Peyer's patch (tissue), 4 donors: ENCODE measurements around the gene SLC50A1.

Experiments
- POLR2A ChIP-seq, 2 donors: fragments of 450-650 bp; IDR thresholded peaks; one replicate each; pipeline ENCODE4 v1.5.1; 2017; ENCODE audit warnings: antibody characterized with exemption in 2 of 2, mild to moderate bottlenecking in 2 of 2, moderate library complexity in 2 of 2
- TF ChIP-seq, protein P1 (sequence below), 6 experiments: fragments of 450-650 bp in 4 of 6; fragments of 200-600 bp in 2 of 6; sonication (generic) in 1 of 6; IDR thresholded peaks; one replicate each; pipeline ENCODE4 v1.5.1; 2017 to 2019; ENCODE audit warnings: antibody characterized with exemption in 6 of 6, mild to moderate bottlenecking in 3 of 6, moderate library complexity in 1 of 6

DNA sequence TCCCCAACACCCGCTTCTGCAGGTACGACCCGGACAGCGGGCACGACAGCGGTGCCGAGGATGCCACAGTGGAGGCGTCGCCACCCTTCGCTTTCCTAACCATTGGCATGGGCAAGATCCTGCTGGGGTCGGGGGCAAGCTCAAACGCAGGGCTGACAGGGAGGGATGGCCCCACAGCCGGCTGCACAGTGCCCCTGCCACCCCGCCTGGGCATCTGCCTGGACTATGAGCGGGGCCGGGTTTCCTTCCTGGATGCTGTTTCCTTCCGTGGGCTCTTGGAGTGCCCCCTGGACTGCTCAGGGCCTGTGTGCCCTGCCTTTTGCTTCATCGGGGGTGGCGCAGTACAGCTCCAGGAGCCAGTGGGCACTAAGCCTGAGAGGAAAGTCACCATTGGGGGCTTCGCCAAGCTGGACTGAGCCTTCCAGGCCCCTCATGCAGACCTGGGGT, 48.1 kb downstream of the SLC50A1 start:
- TF ChIP-seq, protein P1, sequence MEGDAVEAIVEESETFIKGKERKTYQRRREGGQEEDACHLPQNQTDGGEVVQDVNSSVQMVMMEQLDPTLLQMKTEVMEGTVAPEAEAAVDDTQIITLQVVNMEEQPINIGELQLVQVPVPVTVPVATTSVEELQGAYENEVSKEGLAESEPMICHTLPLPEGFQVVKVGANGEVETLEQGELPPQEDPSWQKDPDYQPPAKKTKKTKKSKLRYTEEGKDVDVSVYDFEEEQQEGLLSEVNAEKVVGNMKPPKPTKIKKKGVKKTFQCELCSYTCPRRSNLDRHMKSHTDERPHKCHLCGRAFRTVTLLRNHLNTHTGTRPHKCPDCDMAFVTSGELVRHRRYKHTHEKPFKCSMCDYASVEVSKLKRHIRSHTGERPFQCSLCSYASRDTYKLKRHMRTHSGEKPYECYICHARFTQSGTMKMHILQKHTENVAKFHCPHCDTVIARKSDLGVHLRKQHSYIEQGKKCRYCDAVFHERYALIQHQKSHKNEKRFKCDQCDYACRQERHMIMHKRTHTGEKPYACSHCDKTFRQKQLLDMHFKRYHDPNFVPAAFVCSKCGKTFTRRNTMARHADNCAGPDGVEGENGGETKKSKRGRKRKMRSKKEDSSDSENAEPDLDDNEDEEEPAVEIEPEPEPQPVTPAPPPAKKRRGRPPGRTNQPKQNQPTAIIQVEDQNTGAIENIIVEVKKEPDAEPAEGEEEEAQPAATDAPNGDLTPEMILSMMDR (IDR thresholded peaks at IDR 0.05), result no peak
- no peak for TF ChIP-seq POLR2A (IDR thresholded peaks at IDR 0.05)
